ENCODE results near the gene CALHM6. TPM values are rescaled to one million over a fixed set of nuclear protein-coding genes. Genes with fewer than 3 reads are reported as not detected.

Gene CALHM6
- total and polyA plus RNA-seq, 4 donors = 2.0 to 22.4 (median 6.2) TPM

DNA sequence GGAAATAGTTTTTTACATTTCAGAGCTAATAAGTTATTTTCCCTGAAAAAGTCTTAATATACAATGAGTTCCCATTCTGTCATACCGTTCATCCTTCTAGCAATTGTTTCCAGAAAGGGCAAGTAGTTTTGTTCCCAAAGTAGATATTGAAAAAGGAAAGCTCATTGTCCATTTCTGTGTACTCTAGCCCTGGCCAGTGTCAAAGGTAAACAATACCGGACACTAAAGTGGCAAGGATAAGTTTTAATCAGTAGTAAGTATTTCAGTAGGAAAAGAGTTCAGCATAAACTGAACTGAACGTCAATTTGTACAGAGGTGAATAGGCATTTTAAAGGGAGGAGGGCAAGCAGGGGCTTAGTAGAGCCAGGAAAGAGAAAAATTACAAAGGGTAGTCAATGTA, 43.5 kb upstream of the CALHM6 start:
- H3K27me3 ChIP-seq (ENCODE audit: control insufficient read depth in 4 of 4, insufficient read depth in 4 of 4, low read length in 3 of 4) = no peaks in the 10 kb centered on the region
- TF ChIP-seq GABPA (IDR thresholded peaks at IDR 0.05 in 1 of 2, conservative IDR thresholded peaks at IDR 0.05 in 1 of 2) (no peak), ZBTB33 (IDR thresholded peaks at IDR 0.05) (no peak), JUND (IDR thresholded peaks at IDR 0.05) (no peak), YY1 (IDR thresholded peaks at IDR 0.05) (no peak), HNF4G (IDR thresholded peaks at IDR 0.05) (no peak)
- TF ChIP-seq, protein P1, sequence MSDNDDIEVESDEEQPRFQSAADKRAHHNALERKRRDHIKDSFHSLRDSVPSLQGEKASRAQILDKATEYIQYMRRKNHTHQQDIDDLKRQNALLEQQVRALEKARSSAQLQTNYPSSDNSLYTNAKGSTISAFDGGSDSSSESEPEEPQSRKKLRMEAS (IDR thresholded peaks at IDR 0.05) = no peak
- H3K4me1 ChIP-seq (ENCODE audit: control insufficient read depth in 4 of 4, insufficient read depth in 4 of 4, low read length in 3 of 4) = peaks cover 0 to 8% (median 1%) of the 10 kb centered on the region in 4 donors
- no peaks in the 10 kb centered on the region for H3K36me3 ChIP-seq (ENCODE audit: control insufficient read depth in 4 of 4, insufficient read depth in 3 of 4, low read depth in 1 of 4, low read length in 3 of 4)
- H3K9ac ChIP-seq (ENCODE audit: low read depth in 1 of 2, low read length in 2 of 2) = no peak overlapping the region
- 30% methylated on average over 3 of the region's 3 CpGs for WGBS
- H3K27ac ChIP-seq (ENCODE audit: low read depth in 1 of 2, low read length in 2 of 2) = no peak overlapping the region
- no peaks in the 10 kb centered on the region for H3K9me3 ChIP-seq (ENCODE audit: control insufficient read depth in 4 of 4, low read length in 3 of 4)
- no peak overlapping the region for H3K4me3 ChIP-seq (ENCODE audit: low read depth in 1 of 3, low read length in 3 of 3)
- DNase-seq (ENCODE audit: low spot score) = no peak

DNA sequence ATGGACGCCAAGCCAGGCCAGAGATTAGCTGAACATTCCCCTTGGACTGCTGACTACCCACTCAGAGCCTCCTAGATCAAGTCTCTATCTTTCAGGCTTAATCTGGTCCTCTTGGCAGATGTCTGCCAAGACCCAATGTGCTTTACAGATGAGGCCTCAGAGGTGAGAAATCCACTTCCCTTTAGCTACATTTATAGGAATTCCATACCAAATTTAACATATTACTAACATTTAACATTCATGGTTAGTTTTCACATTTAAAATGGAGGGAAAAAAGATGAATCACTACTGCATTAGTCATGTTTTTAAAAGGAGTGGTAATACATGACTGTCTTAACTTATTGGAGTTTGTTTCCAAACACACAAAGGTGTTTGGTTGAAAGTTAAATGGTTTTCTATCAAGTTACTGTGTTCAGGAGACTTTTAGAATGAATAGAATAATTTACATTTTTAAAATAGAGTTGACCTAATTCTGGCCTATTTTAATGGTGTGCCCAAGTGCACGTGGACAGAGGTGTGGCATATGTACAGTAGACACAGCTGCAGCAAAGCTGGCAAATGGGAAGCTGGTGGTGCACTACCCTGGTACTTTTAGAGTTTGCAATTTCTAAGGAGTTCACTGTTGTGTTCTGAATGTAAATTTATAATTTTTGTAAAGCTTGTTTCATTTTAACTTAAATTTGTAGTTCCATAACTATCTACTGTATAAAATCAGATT, 41.9 kb upstream of the CALHM6 start:
- DNase-seq (ENCODE audit: low spot score) = no peak
- no peak overlapping the region for H3K27ac ChIP-seq (ENCODE audit: low read depth in 1 of 2, low read length in 2 of 2)
- 89% methylated on average over 2 of the region's 2 CpGs for WGBS
- H3K9me3 ChIP-seq (ENCODE audit: control insufficient read depth in 4 of 4, low read length in 3 of 4) = no peaks in the 10 kb centered on the region
- H3K4me1 ChIP-seq (ENCODE audit: control insufficient read depth in 4 of 4, insufficient read depth in 4 of 4, low read length in 3 of 4) = peaks cover 0 to 8% (median 1%) of the 10 kb centered on the region in 4 donors
- no peaks in the 10 kb centered on the region for H3K36me3 ChIP-seq (ENCODE audit: control insufficient read depth in 4 of 4, insufficient read depth in 3 of 4, low read depth in 1 of 4, low read length in 3 of 4)
- TF ChIP-seq, protein P2, sequence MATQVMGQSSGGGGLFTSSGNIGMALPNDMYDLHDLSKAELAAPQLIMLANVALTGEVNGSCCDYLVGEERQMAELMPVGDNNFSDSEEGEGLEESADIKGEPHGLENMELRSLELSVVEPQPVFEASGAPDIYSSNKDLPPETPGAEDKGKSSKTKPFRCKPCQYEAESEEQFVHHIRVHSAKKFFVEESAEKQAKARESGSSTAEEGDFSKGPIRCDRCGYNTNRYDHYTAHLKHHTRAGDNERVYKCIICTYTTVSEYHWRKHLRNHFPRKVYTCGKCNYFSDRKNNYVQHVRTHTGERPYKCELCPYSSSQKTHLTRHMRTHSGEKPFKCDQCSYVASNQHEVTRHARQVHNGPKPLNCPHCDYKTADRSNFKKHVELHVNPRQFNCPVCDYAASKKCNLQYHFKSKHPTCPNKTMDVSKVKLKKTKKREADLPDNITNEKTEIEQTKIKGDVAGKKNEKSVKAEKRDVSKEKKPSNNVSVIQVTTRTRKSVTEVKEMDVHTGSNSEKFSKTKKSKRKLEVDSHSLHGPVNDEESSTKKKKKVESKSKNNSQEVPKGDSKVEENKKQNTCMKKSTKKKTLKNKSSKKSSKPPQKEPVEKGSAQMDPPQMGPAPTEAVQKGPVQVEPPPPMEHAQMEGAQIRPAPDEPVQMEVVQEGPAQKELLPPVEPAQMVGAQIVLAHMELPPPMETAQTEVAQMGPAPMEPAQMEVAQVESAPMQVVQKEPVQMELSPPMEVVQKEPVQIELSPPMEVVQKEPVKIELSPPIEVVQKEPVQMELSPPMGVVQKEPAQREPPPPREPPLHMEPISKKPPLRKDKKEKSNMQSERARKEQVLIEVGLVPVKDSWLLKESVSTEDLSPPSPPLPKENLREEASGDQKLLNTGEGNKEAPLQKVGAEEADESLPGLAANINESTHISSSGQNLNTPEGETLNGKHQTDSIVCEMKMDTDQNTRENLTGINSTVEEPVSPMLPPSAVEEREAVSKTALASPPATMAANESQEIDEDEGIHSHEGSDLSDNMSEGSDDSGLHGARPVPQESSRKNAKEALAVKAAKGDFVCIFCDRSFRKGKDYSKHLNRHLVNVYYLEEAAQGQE (IDR thresholded peaks at IDR 0.05) = no peak
- TF ChIP-seq FOXA1 (IDR thresholded peaks at IDR 0.05) = no peak
- no peak for TF ChIP-seq GABPA (IDR thresholded peaks at IDR 0.05 in 1 of 2, conservative IDR thresholded peaks at IDR 0.05 in 1 of 2)
- no peak for TF ChIP-seq JUND (IDR thresholded peaks at IDR 0.05)
- no peak for TF ChIP-seq SP1 (IDR thresholded peaks at IDR 0.05)
- TF ChIP-seq EGR1 (IDR thresholded peaks at IDR 0.05; ENCODE audit: low read depth in 2 of 2) = no peak
- TF ChIP-seq, protein P3, sequence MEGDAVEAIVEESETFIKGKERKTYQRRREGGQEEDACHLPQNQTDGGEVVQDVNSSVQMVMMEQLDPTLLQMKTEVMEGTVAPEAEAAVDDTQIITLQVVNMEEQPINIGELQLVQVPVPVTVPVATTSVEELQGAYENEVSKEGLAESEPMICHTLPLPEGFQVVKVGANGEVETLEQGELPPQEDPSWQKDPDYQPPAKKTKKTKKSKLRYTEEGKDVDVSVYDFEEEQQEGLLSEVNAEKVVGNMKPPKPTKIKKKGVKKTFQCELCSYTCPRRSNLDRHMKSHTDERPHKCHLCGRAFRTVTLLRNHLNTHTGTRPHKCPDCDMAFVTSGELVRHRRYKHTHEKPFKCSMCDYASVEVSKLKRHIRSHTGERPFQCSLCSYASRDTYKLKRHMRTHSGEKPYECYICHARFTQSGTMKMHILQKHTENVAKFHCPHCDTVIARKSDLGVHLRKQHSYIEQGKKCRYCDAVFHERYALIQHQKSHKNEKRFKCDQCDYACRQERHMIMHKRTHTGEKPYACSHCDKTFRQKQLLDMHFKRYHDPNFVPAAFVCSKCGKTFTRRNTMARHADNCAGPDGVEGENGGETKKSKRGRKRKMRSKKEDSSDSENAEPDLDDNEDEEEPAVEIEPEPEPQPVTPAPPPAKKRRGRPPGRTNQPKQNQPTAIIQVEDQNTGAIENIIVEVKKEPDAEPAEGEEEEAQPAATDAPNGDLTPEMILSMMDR (IDR thresholded peaks at IDR 0.05; ENCODE audit: low read depth, low read length, missing input control) = no peak
- no peak for TF ChIP-seq FOXA2 (IDR thresholded peaks at IDR 0.05)
- TF ChIP-seq, protein P1 (IDR thresholded peaks at IDR 0.05) = no peak
- no peak for TF ChIP-seq RXRA (IDR thresholded peaks at IDR 0.05)
- TF ChIP-seq HNF4G (IDR thresholded peaks at IDR 0.05) = no peak
- TF ChIP-seq YY1 (IDR thresholded peaks at IDR 0.05) = no peak
- no peak overlapping the region for H3K4me3 ChIP-seq (ENCODE audit: low read depth in 1 of 3, low read length in 3 of 3)
- H3K27me3 ChIP-seq (ENCODE audit: control insufficient read depth in 4 of 4, insufficient read depth in 4 of 4, low read length in 3 of 4) = no peaks in the 10 kb centered on the region
- H3K9ac ChIP-seq (ENCODE audit: low read depth in 1 of 2, low read length in 2 of 2) = no peak overlapping the region

Measured in liver (tissue), 9 donors.